Mesendoderm (in vitro differentiated cells): ENCODE data around the gene CAB39L.

Experiments used
- DNase-seq: peaks from one replicate; pipeline ENCODE4 v3.0.0; 2013
- H2AK5ac ChIP-seq: 2 replicates; pipeline ENCODE4 v1.6.1; 2013; ENCODE audit warnings: low read length, inconsistent platforms
- H2BK120ac ChIP-seq: 2 replicates; pipeline ENCODE4 v1.6.1; 2013; ENCODE audit warnings: low read depth, mild to moderate bottlenecking, low read length, moderate library complexity, mixed read lengths
- H2BK15ac ChIP-seq: replicated peaks from 2 replicates; pipeline ENCODE4 v1.6.1; 2013; ENCODE audit warnings: low read depth, mild to moderate bottlenecking, moderate library complexity
- H2BK5ac ChIP-seq: 2 replicates; pipeline ENCODE4 v1.6.1; 2013; ENCODE audit warnings: low read length, inconsistent platforms
- H3K18ac ChIP-seq: 2 replicates; pipeline ENCODE4 v1.6.1; 2013; ENCODE audit warnings: mild to moderate bottlenecking, low read length, mixed read lengths
- H3K23ac ChIP-seq: one replicate; pipeline ENCODE4 v1.6.1; 2013; ENCODE audit warnings: low read length
- H3K27ac ChIP-seq: 2 replicates; pipeline ENCODE4 v1.5.1; 2013; ENCODE audit warnings: low read depth, mild to moderate bottlenecking, inconsistent platforms, low read length, moderate library complexity
- H3K27me3 ChIP-seq: 2 replicates; pipeline ENCODE4 v1.6.1; 2013; ENCODE audit warnings: low read length, control low read depth, mild to moderate bottlenecking, inconsistent platforms; ENCODE audit not compliant: insufficient read depth, poor library complexity
- H3K36me3 ChIP-seq: 2 replicates; pipeline ENCODE4 v1.6.1; 2013; ENCODE audit warnings: low read length, inconsistent platforms; ENCODE audit not compliant: control insufficient read depth, insufficient read depth
- H3K4ac ChIP-seq: one replicate; pipeline ENCODE4 v1.6.1; 2013; ENCODE audit warnings: low read depth, mild to moderate bottlenecking, low read length, moderate library complexity
- H3K4me1 ChIP-seq: 2 replicates; pipeline ENCODE4 v1.6.1; 2013; ENCODE audit warnings: low read depth, low read length, inconsistent platforms; ENCODE audit not compliant: control insufficient read depth
- H3K4me2 ChIP-seq: 2 replicates; pipeline ENCODE4 v1.6.1; 2013; ENCODE audit warnings: low read length
- H3K4me3 ChIP-seq: 2 replicates; pipeline ENCODE4 v1.5.1; 2013; ENCODE audit warnings: mild to moderate bottlenecking, low read length
- H3K56ac ChIP-seq: one replicate; pipeline ENCODE4 v1.6.1; 2013; ENCODE audit warnings: low read length
- H3K79me1 ChIP-seq: 2 replicates; pipeline ENCODE4 v1.6.1; 2013; ENCODE audit warnings: low read length, inconsistent platforms
- H3K79me2 ChIP-seq: 2 replicates; pipeline ENCODE4 v1.6.1; 2013; ENCODE audit warnings: mild to moderate bottlenecking, low read length; ENCODE audit not compliant: control insufficient read depth, insufficient read depth
- H3K9ac ChIP-seq: 2 replicates; pipeline ENCODE4 v1.6.1; 2013; ENCODE audit warnings: low read length, inconsistent platforms
- H4K5ac ChIP-seq: one replicate; pipeline ENCODE4 v1.6.1; 2013; ENCODE audit warnings: low read length
- H4K8ac ChIP-seq: one replicate; pipeline ENCODE4 v1.6.1; 2013; ENCODE audit warnings: low read depth, mild to moderate bottlenecking, control low read depth, low read length, moderate library complexity
- WGBS: extraction: QIAGEN DNeasy Blood & Tissue Kit; methylation state at CpG from one replicate; pipeline ENCODE4 v1.1.7; 2013; ENCODE audit warnings: low lambda C conversion rate, missing lambda C conversion rate; ENCODE audit not compliant: insufficient coverage; ENCODE audit errors: extremely low coverage; 5-methylcytosine and 5-hydroxymethylcytosine counted together

The CAB39L gene

DNA sequence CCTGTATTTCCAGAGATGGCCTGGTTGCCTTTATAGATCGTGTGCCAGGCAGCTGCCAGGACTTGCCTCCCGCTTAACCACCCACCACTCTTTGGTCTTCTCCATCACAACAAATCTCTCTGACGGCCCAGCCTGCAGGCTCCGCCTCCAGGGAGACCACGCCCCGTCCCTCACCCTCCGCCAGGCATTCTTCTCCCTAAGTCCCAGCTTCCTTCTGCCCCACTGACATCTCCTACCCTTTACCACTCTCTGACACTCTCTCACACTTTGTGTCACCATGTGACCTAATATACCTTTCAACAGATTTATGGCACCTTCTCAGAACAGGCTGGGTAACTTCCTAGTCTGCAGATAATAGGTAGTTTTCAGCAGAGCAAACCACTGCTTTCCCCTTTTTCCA is 95.1 kb downstream of the CAB39L start:
- no peaks in the 10 kb centered on the region for H3K4me1 ChIP-seq
- H3K4ac ChIP-seq, result no peak overlapping the region
- H4K5ac ChIP-seq, result no peak overlapping the region
- WGBS, result no CpG with 5 or more reads among the region's 7 CpGs
- H4K8ac ChIP-seq, result no peak overlapping the region
- no peak overlapping the region for H3K56ac ChIP-seq
- no peak overlapping the region for H2BK5ac ChIP-seq
- no peak overlapping the region for H3K23ac ChIP-seq
- H3K4me2 ChIP-seq, result no peak overlapping the region
- H3K79me2 ChIP-seq, result no peaks in the 10 kb centered on the region
- no peaks in the 10 kb centered on the region for H3K27me3 ChIP-seq
- no peak overlapping the region for H3K4me3 ChIP-seq
- no peak overlapping the region for H2BK120ac ChIP-seq
- no peak overlapping the region for H2BK15ac ChIP-seq
- H3K79me1 ChIP-seq, result no peaks in the 10 kb centered on the region
- no peak overlapping the region for H3K9ac ChIP-seq
- H3K18ac ChIP-seq, result no peak overlapping the region
- no peak overlapping the region for H2AK5ac ChIP-seq
- no peaks in the 10 kb centered on the region for H3K36me3 ChIP-seq
- peak; percentile 55 for DNase-seq
- no peak overlapping the region for H3K27ac ChIP-seq

DNA sequence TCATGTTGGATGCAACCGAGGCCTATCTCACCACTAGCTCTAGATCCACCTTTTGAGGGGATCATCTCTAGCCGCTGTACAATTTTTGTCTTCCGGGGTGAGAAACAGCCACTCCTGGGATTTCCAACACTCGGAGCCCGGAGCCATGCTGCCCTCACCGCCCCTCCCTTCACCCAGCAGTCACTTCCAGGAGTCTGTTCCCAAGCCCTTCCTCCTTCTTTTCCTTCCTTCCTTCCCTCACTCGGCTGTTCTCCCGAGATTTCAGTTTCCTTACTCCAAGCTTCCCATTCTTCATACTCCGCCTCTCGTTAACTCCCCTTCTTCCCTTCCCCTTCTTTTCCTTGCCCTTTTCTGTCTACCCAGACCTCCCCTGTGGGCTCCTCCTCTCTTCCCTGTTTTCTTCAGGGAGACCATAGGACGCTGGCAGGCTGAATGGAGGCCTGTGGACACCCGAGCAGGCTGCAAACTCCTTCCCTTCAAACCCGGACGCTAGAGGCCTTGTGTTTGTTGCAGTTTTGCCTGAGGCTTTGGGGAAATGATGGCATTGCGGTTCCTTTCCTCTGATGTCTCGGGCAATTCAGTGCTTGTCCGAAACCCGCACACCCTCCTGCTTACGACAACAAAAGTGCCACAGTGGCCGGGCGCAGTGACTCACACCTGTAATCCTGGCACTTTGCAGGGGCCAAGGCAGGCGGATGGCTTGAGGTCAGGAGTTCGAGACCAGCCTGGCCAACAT is 96.0 kb downstream of the CAB39L start:
- Histone ChIP-seq H3K79me2 (no peaks in the 10 kb centered on the region), H2BK15ac (no peak overlapping the region), H4K5ac (no peak overlapping the region), H3K4me3 (no peak overlapping the region), H2AK5ac (no peak overlapping the region), H3K36me3 (no peaks in the 10 kb centered on the region), H3K4me1 (no peaks in the 10 kb centered on the region), H3K4ac (no peak overlapping the region), H4K8ac (no peak overlapping the region), H3K18ac (no peak overlapping the region), H3K4me2 (no peak overlapping the region), H3K9ac (no peak overlapping the region), H3K27ac (no peak overlapping the region), H2BK5ac (no peak overlapping the region), H3K56ac (no peak overlapping the region), H3K27me3 (no peaks in the 10 kb centered on the region), H3K79me1 (no peaks in the 10 kb centered on the region), H3K23ac (no peak overlapping the region), H2BK120ac (no peak overlapping the region)
- WGBS, result no CpG with 5 or more reads among the region's 23 CpGs
- no peak for DNase-seq

DNA sequence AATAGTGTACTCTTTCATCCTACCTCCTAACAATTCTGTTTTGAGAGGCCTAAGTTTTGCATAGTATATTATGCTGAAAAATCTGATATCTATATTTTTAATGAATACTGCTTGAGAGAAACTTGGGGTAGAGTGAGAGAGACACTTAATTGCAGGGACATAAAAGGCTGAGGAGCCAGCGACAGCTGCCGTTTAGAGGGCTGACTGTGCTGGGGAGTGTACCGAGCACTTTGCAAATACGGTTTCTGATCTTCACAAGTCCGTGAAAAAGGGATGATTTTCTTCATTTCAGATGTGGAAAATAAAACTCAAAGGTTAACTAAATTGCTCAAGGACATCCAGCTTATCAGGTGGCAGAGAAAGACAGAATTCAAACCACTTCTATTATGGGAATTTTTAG is 97.4 kb downstream of the CAB39L start:
- Histone ChIP-seq H3K4me2 (no peak overlapping the region), H2BK15ac (no peak overlapping the region), H2BK5ac (no peak overlapping the region), H3K56ac (no peak overlapping the region), H3K18ac (no peak overlapping the region), H3K79me2 (no peaks in the 10 kb centered on the region), H3K4ac (no peak overlapping the region), H3K4me1 (no peaks in the 10 kb centered on the region), H3K9ac (no peak overlapping the region), H3K23ac (no peak overlapping the region), H3K27ac (no peak overlapping the region), H3K79me1 (no peaks in the 10 kb centered on the region), H3K27me3 (no peaks in the 10 kb centered on the region), H4K8ac (no peak overlapping the region), H4K5ac (no peak overlapping the region), H2AK5ac (no peak overlapping the region), H3K4me3 (no peak overlapping the region), H2BK120ac (no peak overlapping the region), H3K36me3 (no peaks in the 10 kb centered on the region)
- WGBS, result no CpG with 5 or more reads among the region's 5 CpGs
- DNase-seq, result no peak

DNA sequence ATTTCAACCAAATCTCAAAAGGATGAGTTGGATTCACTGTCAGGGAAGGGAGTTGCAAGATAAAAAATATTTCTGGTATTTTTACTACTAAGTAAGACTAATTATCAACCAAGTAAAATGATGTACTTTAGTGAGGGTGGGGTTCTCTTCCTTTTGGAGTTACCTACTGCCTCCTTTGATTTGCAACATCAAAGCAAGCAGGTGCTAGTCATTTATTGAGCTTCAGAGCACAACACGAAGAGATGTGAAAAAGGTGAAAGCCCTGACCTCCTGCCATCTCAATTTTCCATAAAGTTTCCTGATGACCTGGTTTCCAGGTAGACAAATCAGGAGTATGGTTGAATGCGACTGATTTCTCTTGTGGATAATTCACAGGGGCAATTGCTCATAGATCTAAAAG is 100.1 kb downstream of the CAB39L start:
- Histone ChIP-seq H3K18ac (no peak overlapping the region), H3K4me1 (no peaks in the 10 kb centered on the region), H2BK5ac (no peak overlapping the region), H3K56ac (no peak overlapping the region), H3K4me2 (no peak overlapping the region), H3K9ac (no peak overlapping the region), H3K4ac (no peak overlapping the region), H4K8ac (no peak overlapping the region), H2BK120ac (no peak overlapping the region), H2BK15ac (no peak overlapping the region), H3K23ac (no peak overlapping the region), H3K36me3 (no peaks in the 10 kb centered on the region), H4K5ac (no peak overlapping the region), H3K79me2 (no peaks in the 10 kb centered on the region), H3K4me3 (no peak overlapping the region), H3K27me3 (no peaks in the 10 kb centered on the region), H2AK5ac (no peak overlapping the region), H3K79me1 (no peaks in the 10 kb centered on the region), H3K27ac (no peak overlapping the region)
- no peak for DNase-seq
- no CpG with 5 or more reads among the region's 2 CpGs for WGBS

DNA sequence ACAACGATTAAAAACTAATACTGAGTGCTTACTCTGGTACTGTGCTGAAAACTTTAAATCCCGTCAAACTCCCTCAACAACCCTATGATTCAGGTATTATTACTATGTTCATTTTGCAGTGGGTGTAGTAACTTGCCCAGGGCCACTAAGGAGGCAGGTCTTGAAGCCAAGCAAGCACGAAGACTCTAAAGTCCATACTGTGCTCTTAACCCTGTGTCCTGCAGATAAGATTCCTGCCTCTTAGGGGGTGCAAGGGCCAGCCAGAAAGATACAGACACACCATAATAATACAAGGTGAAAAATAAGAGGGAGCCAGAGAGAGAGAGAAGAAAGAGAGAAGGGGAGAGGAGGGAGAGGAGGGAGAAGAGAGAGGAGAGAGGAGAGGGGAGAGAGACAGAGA is 100.6 kb downstream of the CAB39L start:
- Histone ChIP-seq H3K9ac (no peak overlapping the region), H3K4me3 (no peak overlapping the region), H3K4me2 (no peak overlapping the region), H4K8ac (no peak overlapping the region), H2BK5ac (no peak overlapping the region), H3K18ac (no peak overlapping the region), H3K36me3 (no peaks in the 10 kb centered on the region), H3K56ac (no peak overlapping the region), H3K79me2 (no peaks in the 10 kb centered on the region), H3K23ac (no peak overlapping the region), H2AK5ac (no peak overlapping the region), H3K79me1 (no peaks in the 10 kb centered on the region), H2BK120ac (no peak overlapping the region), H4K5ac (no peak overlapping the region), H3K4me1 (no peaks in the 10 kb centered on the region), H3K27ac (no peak overlapping the region), H3K27me3 (no peaks in the 10 kb centered on the region), H2BK15ac (no peak overlapping the region), H3K4ac (no peak overlapping the region)
- WGBS, result no CpG with 5 or more reads among the region's 3 CpGs
- DNase-seq, result no peak

DNA sequence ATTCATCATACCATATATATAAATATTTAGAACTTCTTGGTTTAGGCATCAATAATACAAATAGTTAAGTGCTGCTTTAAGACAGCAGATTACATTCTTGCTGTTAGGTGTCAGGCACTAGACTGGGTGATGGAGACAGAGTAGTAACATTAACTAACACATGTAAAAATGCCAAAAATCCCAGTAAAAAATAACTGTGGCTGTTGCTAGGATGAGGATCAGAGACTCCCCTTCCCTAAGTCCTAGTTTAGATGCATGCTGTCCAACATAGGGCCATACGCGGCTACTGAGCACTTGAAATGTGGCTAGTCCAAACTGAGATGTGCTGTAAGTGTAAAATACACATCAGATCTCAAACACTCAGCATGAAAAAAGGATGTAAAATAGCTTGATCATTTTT is 101.4 kb downstream of the CAB39L start:
- Histone ChIP-seq H2AK5ac (no peak overlapping the region), H3K27ac (no peak overlapping the region), H4K8ac (no peak overlapping the region), H4K5ac (no peak overlapping the region), H3K4me3 (no peak overlapping the region), H3K4me2 (no peak overlapping the region), H3K79me1 (no peaks in the 10 kb centered on the region), H3K4me1 (no peaks in the 10 kb centered on the region), H3K27me3 (no peaks in the 10 kb centered on the region), H2BK120ac (no peak overlapping the region), H3K56ac (no peak overlapping the region), H2BK5ac (no peak overlapping the region), H2BK15ac (no peak overlapping the region), H3K36me3 (no peaks in the 10 kb centered on the region), H3K18ac (no peak overlapping the region), H3K79me2 (no peaks in the 10 kb centered on the region), H3K4ac (no peak overlapping the region), H3K9ac (no peak overlapping the region), H3K23ac (no peak overlapping the region)
- no CpG with 5 or more reads among the region's 2 CpGs for WGBS
- DNase-seq, result no peak
